K562 (cell line): Measurements from ENCODE around the gene PTPN14. TPM values are rescaled to one million over a fixed set of nuclear protein-coding genes. Genes with fewer than 3 reads are reported as not detected.

Experiments
- ATAC-seq: fragments of 200-7000 bp; cut with Tn5 transposase; 3 replicates; pipeline ENCODE4 v1.9.1; 2020; ENCODE audit warnings: moderate library complexity
- BruUV-seq: library from RNA; stranded (reverse); fragments of 400-500 nt; replicated peaks from 2 replicates; lab custom pipeline; 2021; lab: Mats Ljungman, UMichigan
- CTCF ChIA-PET: fragments of 300-600 bp; formaldehyde crosslinking; extraction: SDS; loops from one replicate; lab custom pipeline; 2021; ENCODE audit warnings: low intra/inter-chr PET ratio; lab: Yijun Ruan, JAX
- POLR2A ChIA-PET: fragments of 300-600, 350-650 bp; sonication (Branson Sonifier 250); formaldehyde crosslinking; extraction: SDS; loops from one replicate; lab custom pipeline; 2021; ENCODE audit warnings: antibody characterized with exemption, inconsistent platforms; lab: Yijun Ruan, JAX
- DNase-seq, 4 experiments: peaks; one replicate each; pipeline versions ENCODE4 v3.0.0 to v3.0.0-alpha.2; 2011 to 2018; ENCODE audit warnings: low spot score in 3 of 4, mixed read lengths in 3 of 4; ENCODE audit errors: extremely low read depth in 1 of 4
- FAIRE-seq: peaks from 2 replicates; lab custom pipeline; 2011; peaks lifted over from hg19 to GRCh38; lab: Jason Lieb, UNC
- H2AFZ ChIP-seq: 2 replicates; pipeline ENCODE4 v1.6.0; 2011; ENCODE audit warnings: low read depth, low read length, control low read depth, inconsistent platforms
- H3K27ac ChIP-seq: fragments of 200-600 bp; 3 replicates; pipeline ENCODE4 v1.8.0; 2011; ENCODE audit warnings: low read depth, mild to moderate bottlenecking, control low read depth, inconsistent platforms, low read length, moderate library complexity, mixed read lengths; ENCODE audit errors: extremely low read depth
- H3K27me3 ChIP-seq, 2 experiments: fragments of 300-600 bp in 1 of 2; 2 replicates in 1 of 2; 3 replicates in 1 of 2; pipeline versions ENCODE4 v1.6.0 to v1.8.0; 2011; ENCODE audit warnings: inconsistent platforms in 2 of 2, low read length in 2 of 2, mild to moderate bottlenecking in 1 of 2, mixed read lengths in 1 of 2, moderate library complexity in 1 of 2; ENCODE audit not compliant: control insufficient read depth in 2 of 2, insufficient read depth in 2 of 2
- H3K36me3 ChIP-seq: fragments of 300-600 bp; 3 replicates; pipeline ENCODE4 v1.8.0; 2011; ENCODE audit warnings: mild to moderate bottlenecking, low read length, inconsistent platforms; ENCODE audit not compliant: control insufficient read depth, insufficient read depth
- H3K4me1 ChIP-seq, 2 experiments: fragments of 200-600 bp in 1 of 2; replicated peaks in 1 of 2; 2 replicates in 1 of 2; 3 replicates in 1 of 2; pipeline versions ENCODE4 v1.5.1 to v1.8.0; 2011; ENCODE audit warnings: inconsistent platforms in 2 of 2, low read length in 2 of 2, mild to moderate bottlenecking in 1 of 2, mixed read lengths in 1 of 2, moderate library complexity in 1 of 2; ENCODE audit not compliant: control insufficient read depth in 2 of 2, insufficient read depth in 2 of 2
- H3K4me2 ChIP-seq: 2 replicates; pipeline ENCODE4 v1.6.1; 2011; ENCODE audit warnings: low read length, control low read depth, inconsistent platforms, mixed read lengths; ENCODE audit not compliant: insufficient read depth
- H3K4me3 ChIP-seq: fragments of 200-600 bp; sonication (generic), shearing (Covaris generic); 2 replicates; pipeline ENCODE4 v1.5.1; 2016; ENCODE audit warnings: control low read depth, inconsistent platforms
- H3K79me2 ChIP-seq: fragments of 200-600 bp; 3 replicates; pipeline ENCODE4 v1.8.0; 2011; ENCODE audit warnings: low read length, inconsistent platforms; ENCODE audit not compliant: control insufficient read depth, insufficient read depth
- H3K9ac ChIP-seq, 2 experiments: 2 replicates each; pipeline versions ENCODE4 v1.6.0 to v1.6.1; 2011; ENCODE audit warnings: low read depth in 2 of 2, low read length in 2 of 2, control low read depth in 1 of 2, inconsistent platforms in 1 of 2, mild to moderate bottlenecking in 1 of 2, mixed read lengths in 1 of 2; ENCODE audit not compliant: insufficient read depth in 1 of 2
- H3K9me1 ChIP-seq: one replicate; pipeline ENCODE4 v1.6.0; 2011; ENCODE audit warnings: inconsistent platforms, mild to moderate bottlenecking, low read length, moderate library complexity; ENCODE audit not compliant: control insufficient read depth, insufficient read depth
- H3K9me3 ChIP-seq: replicated peaks from 2 replicates; pipeline ENCODE4 v1.5.1; 2011; ENCODE audit warnings: low read depth, low read length, inconsistent platforms; ENCODE audit not compliant: control insufficient read depth, insufficient read depth
- H4K20me1 ChIP-seq: replicated peaks from 2 replicates; pipeline ENCODE4 v1.6.1; 2011; ENCODE audit warnings: low read length, inconsistent platforms, mixed read lengths; ENCODE audit not compliant: control insufficient read depth, insufficient read depth
- BRCA1 ChIP-seq, 2 experiments: fragments of 450-650 bp in 1 of 2; sonication (generic) in 1 of 2; formaldehyde crosslinking in 1 of 2; IDR thresholded peaks; 2 replicates each; pipeline versions ENCODE4 v1.5.0 to v1.6.1; 2017 to 2020; ENCODE audit warnings: mild to moderate bottlenecking in 1 of 2, missing genetic modification reagents in 1 of 2
- EZH2 ChIP-seq: IDR thresholded peaks from 2 replicates; pipeline ENCODE4 v1.6.1; 2012; ENCODE audit warnings: low read depth, mild to moderate bottlenecking, inconsistent platforms, low read length, borderline replicate concordance
- PHB ChIP-seq: fragments of 250-450 bp; sonication (Bioruptor Pico); IDR thresholded peaks from 2 replicates; pipeline ENCODE4 v1.5.0; 2021
- RBM14 ChIP-seq: fragments of 200-400 bp; formaldehyde crosslinking; IDR thresholded peaks from 2 replicates; pipeline ENCODE4 v1.6.1; 2018; ENCODE audit warnings: low read depth, mild to moderate bottlenecking, low read length, moderate library complexity, borderline replicate concordance; ENCODE audit not compliant: insufficient read depth
- SMARCE1 ChIP-seq: fragments of 450-650 bp; IDR thresholded peaks from 2 replicates; pipeline ENCODE4 v1.7.1; 2016; ENCODE audit warnings: mild to moderate bottlenecking
- SOX6 ChIP-seq: fragments of 450-650 bp; IDR thresholded peaks from 2 replicates; pipeline ENCODE4 v1.6.1; 2014; ENCODE audit warnings: mild to moderate bottlenecking
- ZNF695 ChIP-seq: fragments of 450-650 bp; formaldehyde crosslinking; IDR thresholded peaks from 2 replicates; pipeline ENCODE4 v1.4.0; 2020; ENCODE audit warnings: mild to moderate bottlenecking, moderate library complexity
- WGBS: fragments of 100-300 bp; shearing (Covaris generic); methylation state at CpG from one replicate; pipeline ENCODE4 v1.1.6; 2016; ENCODE audit warnings: low coverage, mixed read lengths; ENCODE audit not compliant: insufficient coverage; ENCODE audit errors: missing lambda C conversion rate; 5-methylcytosine and 5-hydroxymethylcytosine counted together
- in situ Hi-C: fragments of 300-500 bp; cut with MboI; formaldehyde crosslinking; loops from 4 replicates; pipeline ENCODE4 v1.15.0; 2018; ENCODE audit warnings: inconsistent platforms, mixed read lengths
- intact Hi-C: fragments of 100-400 bp; cut with micrococcal nuclease; formaldehyde crosslinking; loops from 2 replicates; pipeline ENCODE4 v1.14.2; 2022
- polyA plus RNA-seq, 8 experiments: library from polyadenylated mRNA; depleted of rRNA in 4 of 8; stranded (reverse) in 5 of 8; unstranded in 3 of 8; fragments of >200 nt; fragmentation: Nextera tagmentation in 2 of 8; fragmentation: Illumina TruSeq in 1 of 8; extraction: Ambion mirVana in 2 of 8; extraction: Trizol in 1 of 8; gene quantifications; 2 replicates each; pipeline versions ENCODE4 v1.2.1 to v1.2.3, GENCODE V29; 2011 to 2014; ENCODE audit warnings: inconsistent platforms in 1 of 8, missing spikeins in 1 of 8
- total RNA-seq, 7 experiments: library from RNA; depleted of rRNA in 6 of 7; stranded (reverse); fragments of >200 nt in 6 of 7; fragmentation: Illumina TruSeq in 2 of 7; extraction: Trizol in 2 of 7; gene quantifications; 2 replicates each; pipeline versions ENCODE4 v1.2.1 to v1.2.3, GENCODE V29; 2011 to 2021; ENCODE audit warnings: low replicate concordance in 1 of 7
- TF ChIP-seq, protein P1 (sequence below): fragments of 450-650 bp; IDR thresholded peaks from 2 replicates; pipeline ENCODE4 v1.6.1; 2016; ENCODE audit warnings: borderline replicate concordance
- TF ChIP-seq, protein P2 (sequence below): fragments of 450-650 bp; formaldehyde crosslinking; conservative IDR thresholded peaks from 2 replicates; pipeline ENCODE4 v1.4.0; 2022; ENCODE audit warnings: mild to moderate bottlenecking, missing genetic modification characterization
- TF ChIP-seq, protein P3 (sequence below): fragments of 250-450 bp; sonication (Bioruptor Pico); IDR thresholded peaks from 2 replicates; pipeline ENCODE4 v1.8.0; 2021; ENCODE audit warnings: borderline replicate concordance, mild to moderate bottlenecking, moderate library complexity; ENCODE audit not compliant: poor library complexity, severe bottlenecking

Gene PTPN14
- total and polyA plus RNA-seq, 9 of the 15 experiments (the other 6 are each of a cell fraction or from before 2014, with no cell fraction given), result 0.01 to 0.29 (median 0.04) TPM; not detected in 6

DNA sequence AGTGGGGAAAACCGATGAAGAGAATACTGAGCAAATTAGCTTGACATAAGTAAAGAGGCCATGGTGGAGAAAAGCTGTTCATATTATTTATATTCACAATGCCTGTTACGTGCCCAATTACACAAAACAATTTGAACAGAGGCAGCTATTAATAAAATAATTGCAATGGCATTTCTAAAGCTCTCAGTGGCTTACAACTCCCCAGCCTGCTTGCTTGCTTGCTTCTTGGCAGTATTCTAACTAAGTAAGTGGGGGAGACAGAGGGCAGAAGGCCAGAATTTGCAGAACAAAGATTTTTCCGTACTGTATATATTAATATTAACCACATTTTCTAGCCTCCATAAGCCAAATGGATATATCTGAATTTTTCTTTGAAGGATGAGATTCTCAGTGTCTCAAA lies 12.9 kb downstream of the PTPN14 start:
- no peak for DNase-seq
- intact Hi-C loops, result no loop called here
- no peak for FAIRE-seq
- in situ Hi-C loops, result no loop called here
- Histone ChIP-seq H3K4me1 (no peaks in the 10 kb centered on the region), H3K27ac (no peak overlapping the region), H3K9me3 (no peaks in the 10 kb centered on the region), H3K4me3 (no peak overlapping the region), H3K36me3 (no peaks in the 10 kb centered on the region), H3K4me2 (no peak overlapping the region), H2AFZ (no peak overlapping the region), H4K20me1 (no peaks in the 10 kb centered on the region), H3K9me1 (no peaks in the 10 kb centered on the region), H3K79me2 (no peaks in the 10 kb centered on the region), H3K9ac (no peak overlapping the region), H3K27me3 (peaks cover 4 to 6% of the 10 kb centered on the region in 2 experiments; a peak in 3 of 5 replicates)
- 1% methylated on average over 3 of the region's 3 CpGs for WGBS
- CTCF ChIA-PET, result no interaction called here
- POLR2A ChIA-PET, result interaction anchor here (0.7 kb wide), 1 partner anchor 15 kb away, joined by 4 read pairs; no protein-coding TSS in a partner anchor
- ATAC-seq, result no peak
- no TSS peak for BruUV-seq
- TF ChIP-seq, protein P1, sequence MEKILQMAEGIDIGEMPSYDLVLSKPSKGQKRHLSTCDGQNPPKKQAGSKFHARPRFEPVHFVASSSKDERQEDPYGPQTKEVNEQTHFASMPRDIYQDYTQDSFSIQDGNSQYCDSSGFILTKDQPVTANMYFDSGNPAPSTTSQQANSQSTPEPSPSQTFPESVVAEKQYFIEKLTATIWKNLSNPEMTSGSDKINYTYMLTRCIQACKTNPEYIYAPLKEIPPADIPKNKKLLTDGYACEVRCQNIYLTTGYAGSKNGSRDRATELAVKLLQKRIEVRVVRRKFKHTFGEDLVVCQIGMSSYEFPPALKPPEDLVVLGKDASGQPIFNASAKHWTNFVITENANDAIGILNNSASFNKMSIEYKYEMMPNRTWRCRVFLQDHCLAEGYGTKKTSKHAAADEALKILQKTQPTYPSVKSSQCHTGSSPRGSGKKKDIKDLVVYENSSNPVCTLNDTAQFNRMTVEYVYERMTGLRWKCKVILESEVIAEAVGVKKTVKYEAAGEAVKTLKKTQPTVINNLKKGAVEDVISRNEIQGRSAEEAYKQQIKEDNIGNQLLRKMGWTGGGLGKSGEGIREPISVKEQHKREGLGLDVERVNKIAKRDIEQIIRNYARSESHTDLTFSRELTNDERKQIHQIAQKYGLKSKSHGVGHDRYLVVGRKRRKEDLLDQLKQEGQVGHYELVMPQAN, result no peak
- no peak for TF ChIP-seq PHB (CRISPR knock-in tag)
- TF ChIP-seq, protein P2, sequence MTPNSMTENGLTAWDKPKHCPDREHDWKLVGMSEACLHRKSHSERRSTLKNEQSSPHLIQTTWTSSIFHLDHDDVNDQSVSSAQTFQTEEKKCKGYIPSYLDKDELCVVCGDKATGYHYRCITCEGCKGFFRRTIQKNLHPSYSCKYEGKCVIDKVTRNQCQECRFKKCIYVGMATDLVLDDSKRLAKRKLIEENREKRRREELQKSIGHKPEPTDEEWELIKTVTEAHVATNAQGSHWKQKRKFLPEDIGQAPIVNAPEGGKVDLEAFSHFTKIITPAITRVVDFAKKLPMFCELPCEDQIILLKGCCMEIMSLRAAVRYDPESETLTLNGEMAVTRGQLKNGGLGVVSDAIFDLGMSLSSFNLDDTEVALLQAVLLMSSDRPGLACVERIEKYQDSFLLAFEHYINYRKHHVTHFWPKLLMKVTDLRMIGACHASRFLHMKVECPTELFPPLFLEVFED (CRISPR knock-in tag), result no peak
- no peak for TF ChIP-seq BRCA1 (IDR thresholded peaks at IDR 0.05)
- no peak for TF ChIP-seq BRCA1 (CRISPR knock-in tag; IDR thresholded peaks at IDR 0.05)
- TF ChIP-seq ZNF695 (CRISPR knock-in tag), result no peak
- TF ChIP-seq SMARCE1, result no peak
- no peak for TF ChIP-seq SOX6
- TF ChIP-seq, protein P3, sequence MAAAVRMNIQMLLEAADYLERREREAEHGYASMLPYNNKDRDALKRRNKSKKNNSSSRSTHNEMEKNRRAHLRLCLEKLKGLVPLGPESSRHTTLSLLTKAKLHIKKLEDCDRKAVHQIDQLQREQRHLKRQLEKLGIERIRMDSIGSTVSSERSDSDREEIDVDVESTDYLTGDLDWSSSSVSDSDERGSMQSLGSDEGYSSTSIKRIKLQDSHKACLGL (CRISPR knock-in tag), result no peak
- TF ChIP-seq RBM14, result no peak
- TF ChIP-seq EZH2, result no peak
